Measurements from ENCODE around the gene CTSS.

DNA sequence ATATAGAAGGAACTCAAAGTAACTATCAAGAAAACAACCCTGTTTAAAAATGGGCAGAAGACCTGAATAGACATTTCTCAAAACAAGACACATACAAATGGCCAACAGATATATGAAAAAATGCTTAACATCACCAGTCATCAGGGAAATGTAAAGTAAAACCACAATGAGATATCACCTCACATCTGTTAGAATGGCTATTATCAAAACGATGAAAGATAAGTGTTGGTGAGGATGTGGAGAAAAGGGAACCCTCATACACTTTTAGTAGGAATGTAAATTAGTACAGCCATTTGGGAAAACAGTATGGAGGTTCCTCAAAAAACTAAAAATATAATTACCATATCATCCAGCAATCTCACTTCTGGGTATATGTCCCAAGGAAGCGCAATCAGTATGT lies 3.0 kb downstream of the CTSS start:
- TF ChIP-seq, protein P1, sequence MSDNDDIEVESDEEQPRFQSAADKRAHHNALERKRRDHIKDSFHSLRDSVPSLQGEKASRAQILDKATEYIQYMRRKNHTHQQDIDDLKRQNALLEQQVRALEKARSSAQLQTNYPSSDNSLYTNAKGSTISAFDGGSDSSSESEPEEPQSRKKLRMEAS (CRISPR knock-in tag; IDR thresholded peaks at IDR 0.05) = no peak
- TF ChIP-seq, protein P2, sequence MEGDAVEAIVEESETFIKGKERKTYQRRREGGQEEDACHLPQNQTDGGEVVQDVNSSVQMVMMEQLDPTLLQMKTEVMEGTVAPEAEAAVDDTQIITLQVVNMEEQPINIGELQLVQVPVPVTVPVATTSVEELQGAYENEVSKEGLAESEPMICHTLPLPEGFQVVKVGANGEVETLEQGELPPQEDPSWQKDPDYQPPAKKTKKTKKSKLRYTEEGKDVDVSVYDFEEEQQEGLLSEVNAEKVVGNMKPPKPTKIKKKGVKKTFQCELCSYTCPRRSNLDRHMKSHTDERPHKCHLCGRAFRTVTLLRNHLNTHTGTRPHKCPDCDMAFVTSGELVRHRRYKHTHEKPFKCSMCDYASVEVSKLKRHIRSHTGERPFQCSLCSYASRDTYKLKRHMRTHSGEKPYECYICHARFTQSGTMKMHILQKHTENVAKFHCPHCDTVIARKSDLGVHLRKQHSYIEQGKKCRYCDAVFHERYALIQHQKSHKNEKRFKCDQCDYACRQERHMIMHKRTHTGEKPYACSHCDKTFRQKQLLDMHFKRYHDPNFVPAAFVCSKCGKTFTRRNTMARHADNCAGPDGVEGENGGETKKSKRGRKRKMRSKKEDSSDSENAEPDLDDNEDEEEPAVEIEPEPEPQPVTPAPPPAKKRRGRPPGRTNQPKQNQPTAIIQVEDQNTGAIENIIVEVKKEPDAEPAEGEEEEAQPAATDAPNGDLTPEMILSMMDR (IDR thresholded peaks at IDR 0.05) = no peak
- TF ChIP-seq E2F5 (CRISPR knock-in tag; IDR thresholded peaks at IDR 0.05) = no peak
- no peak for TF ChIP-seq ZNF416 (CRISPR knock-in tag; IDR thresholded peaks at IDR 0.05)
- no peak for TF ChIP-seq CBFB (CRISPR knock-in tag; IDR thresholded peaks at IDR 0.05; ENCODE audit: low read depth)
- TF ChIP-seq RELA (CRISPR knock-in tag; IDR thresholded peaks at IDR 0.05; ENCODE audit: borderline replicate concordance) = no peak
- TF ChIP-seq, protein P3, sequence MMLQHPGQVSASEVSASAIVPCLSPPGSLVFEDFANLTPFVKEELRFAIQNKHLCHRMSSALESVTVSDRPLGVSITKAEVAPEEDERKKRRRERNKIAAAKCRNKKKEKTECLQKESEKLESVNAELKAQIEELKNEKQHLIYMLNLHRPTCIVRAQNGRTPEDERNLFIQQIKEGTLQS (CRISPR knock-in tag; conservative IDR thresholded peaks at IDR 0.05) = no peak
- TF ChIP-seq ATF1 (CRISPR knock-in tag; IDR thresholded peaks at IDR 0.05) = no peak
- TF ChIP-seq ELF4 (CRISPR knock-in tag; IDR thresholded peaks at IDR 0.05; ENCODE audit: low read depth) = no peak
- no peak for TF ChIP-seq ZNF423 (CRISPR knock-in tag; IDR thresholded peaks at IDR 0.05)
- TF ChIP-seq TCF7 (CRISPR knock-in tag; IDR thresholded peaks at IDR 0.05; ENCODE audit: low read depth) = no peak

All from WTC11 (cell line).